Left ventricle myocardium inferior (tissue), 1 donor: ENCODE data around the gene SLC12A3. TPM values are rescaled to one million over a fixed set of nuclear protein-coding genes. Genes with fewer than 3 reads are reported as not detected.

Experiments used
- DNase-seq: peaks from one replicate; pipeline ENCODE4 v3.0.0-alpha.2; 2020
- H3K27ac ChIP-seq: fragments of 200-600 bp; replicated peaks from 2 replicates; pipeline ENCODE4 v1.8.0; 2021
- H3K27me3 ChIP-seq: fragments of 200-600 bp; 2 replicates; pipeline ENCODE4 v1.8.0; 2021; ENCODE audit warnings: low read depth
- H3K36me3 ChIP-seq: fragments of 200-600 bp; 2 replicates; pipeline ENCODE4 v1.8.0; 2021
- H3K4me1 ChIP-seq: fragments of 200-600 bp; 2 replicates; pipeline ENCODE4 v1.8.0; 2021
- H3K4me3 ChIP-seq: fragments of 200-600 bp; 2 replicates; pipeline ENCODE4 v1.8.0; 2021; ENCODE audit warnings: mild to moderate bottlenecking, moderate library complexity
- H3K9me3 ChIP-seq: fragments of 200-600 bp; replicated peaks from 2 replicates; pipeline ENCODE4 v1.8.0; 2021
- intact Hi-C: fragments of 100-400 bp; cut with micrococcal nuclease; formaldehyde crosslinking; loops from one replicate; pipeline ENCODE4 v1.11.0; 2022
- total RNA-seq: library from RNA; stranded (reverse); fragmentation: NEBNext Ultra II Directional; extraction: Animal tissue kit (Norgen Biotek cat#: 25700); gene quantifications from one replicate; pipeline ENCODE4 v1.2.1, GENCODE V29; 2021
- TF ChIP-seq, protein P1 (sequence below): fragments of 200-600 bp; IDR thresholded peaks from 2 replicates; pipeline ENCODE4 v1.8.0; 2021; ENCODE audit warnings: antibody characterized with exemption, mild to moderate bottlenecking, borderline replicate concordance
- donor health status: DM: no; HTN: yes; CAD: no; lungs with severe emphysema.

Gene SLC12A3
- total RNA-seq, 1 donor from 2014 or later: not detected

DNA sequence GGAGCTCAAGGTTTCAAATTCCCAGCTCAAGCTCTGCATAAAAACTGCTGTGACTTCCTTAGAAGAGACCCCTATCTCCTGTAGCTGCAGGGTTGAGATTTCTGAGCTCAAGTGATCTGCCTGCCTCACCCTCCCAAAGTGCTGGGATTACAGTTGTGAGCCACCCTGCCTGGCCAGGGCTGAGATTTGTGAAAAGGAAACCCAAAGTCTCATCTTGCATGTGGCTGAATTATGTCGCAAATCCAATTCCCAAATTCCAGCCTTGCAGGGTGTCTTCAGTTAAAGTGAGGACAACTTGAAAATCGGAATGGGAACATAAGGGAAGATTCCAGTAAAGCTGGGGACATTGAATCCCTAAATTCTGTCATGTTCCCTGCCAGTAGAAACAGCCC lies 82.6 kb downstream of the SLC12A3 start:
- intact Hi-C loops: loop anchor here (10.0 kb wide), 1 partner anchor 83 kb away; the partner anchor contains the start of gene SLC12A3
- DNase-seq: no peak
- no peak overlapping the region for H3K4me3 ChIP-seq
- H3K27me3 ChIP-seq: no peaks in the 10 kb centered on the region
- H3K27ac ChIP-seq: no peak overlapping the region
- no peaks in the 10 kb centered on the region for H3K9me3 ChIP-seq
- TF ChIP-seq, protein P1, sequence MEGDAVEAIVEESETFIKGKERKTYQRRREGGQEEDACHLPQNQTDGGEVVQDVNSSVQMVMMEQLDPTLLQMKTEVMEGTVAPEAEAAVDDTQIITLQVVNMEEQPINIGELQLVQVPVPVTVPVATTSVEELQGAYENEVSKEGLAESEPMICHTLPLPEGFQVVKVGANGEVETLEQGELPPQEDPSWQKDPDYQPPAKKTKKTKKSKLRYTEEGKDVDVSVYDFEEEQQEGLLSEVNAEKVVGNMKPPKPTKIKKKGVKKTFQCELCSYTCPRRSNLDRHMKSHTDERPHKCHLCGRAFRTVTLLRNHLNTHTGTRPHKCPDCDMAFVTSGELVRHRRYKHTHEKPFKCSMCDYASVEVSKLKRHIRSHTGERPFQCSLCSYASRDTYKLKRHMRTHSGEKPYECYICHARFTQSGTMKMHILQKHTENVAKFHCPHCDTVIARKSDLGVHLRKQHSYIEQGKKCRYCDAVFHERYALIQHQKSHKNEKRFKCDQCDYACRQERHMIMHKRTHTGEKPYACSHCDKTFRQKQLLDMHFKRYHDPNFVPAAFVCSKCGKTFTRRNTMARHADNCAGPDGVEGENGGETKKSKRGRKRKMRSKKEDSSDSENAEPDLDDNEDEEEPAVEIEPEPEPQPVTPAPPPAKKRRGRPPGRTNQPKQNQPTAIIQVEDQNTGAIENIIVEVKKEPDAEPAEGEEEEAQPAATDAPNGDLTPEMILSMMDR: no peak
- H3K4me1 ChIP-seq: peaks cover 9% of the 10 kb centered on the region
- H3K36me3 ChIP-seq: peaks cover 37% of the 10 kb centered on the region

DNA sequence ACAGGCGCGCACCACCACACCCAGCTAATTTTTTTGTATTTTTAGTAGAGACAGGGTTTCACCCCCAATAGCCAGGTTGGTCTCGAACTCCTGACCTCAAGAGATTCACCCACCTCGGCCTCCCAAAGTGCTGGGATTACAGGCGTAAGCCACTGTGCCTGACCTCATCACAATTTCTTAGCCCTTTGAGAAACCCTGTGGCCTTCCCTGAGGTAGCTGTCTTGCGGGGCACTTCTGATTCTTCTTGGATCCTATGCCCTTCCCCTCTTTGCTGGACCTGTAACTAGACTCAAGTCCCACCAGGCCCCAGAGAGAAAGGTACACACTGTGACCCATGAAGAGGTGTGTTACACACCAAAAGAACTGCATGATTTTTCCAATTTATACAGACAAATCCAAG lies 83.2 kb downstream of the SLC12A3 start:
- H3K27ac ChIP-seq: no peak overlapping the region
- DNase-seq: no peak
- intact Hi-C loops: loop anchor here (10.0 kb wide), 1 partner anchor 83 kb away; the partner anchor contains the start of gene SLC12A3

DNA sequence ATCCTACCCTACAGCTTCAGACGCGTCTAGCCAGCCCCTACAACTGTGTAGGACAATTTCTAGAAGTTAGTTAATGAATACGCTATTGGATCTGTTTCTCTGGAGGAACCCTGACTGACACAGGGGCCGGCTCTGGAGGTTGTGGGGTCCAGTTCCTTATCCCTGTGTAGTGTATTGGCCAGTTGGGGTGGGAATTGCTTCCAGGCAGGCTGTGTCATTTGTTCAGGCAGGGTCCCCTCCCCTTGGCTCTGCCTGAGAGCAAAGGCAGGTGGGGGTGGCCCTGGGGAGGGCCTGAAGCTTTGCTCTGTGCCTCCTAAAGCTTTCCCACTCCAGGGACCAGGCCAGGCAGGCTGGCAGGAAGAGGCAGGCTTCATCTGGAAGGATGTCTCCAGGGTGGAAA lies 85.0 kb downstream of the SLC12A3 start:
- Histone ChIP-seq H3K4me1 (peaks cover 9% of the 10 kb centered on the region), H3K9me3 (no peaks in the 10 kb centered on the region), H3K36me3 (peaks cover 13% of the 10 kb centered on the region), H3K4me3 (no peak overlapping the region), H3K27me3 (no peaks in the 10 kb centered on the region), H3K27ac (no peak overlapping the region)
- TF ChIP-seq, protein P1: no peak
- DNase-seq: no peak
- intact Hi-C loops: no loop called here

More for the DNA sequence above, 83.2 kb downstream of the SLC12A3 start:
- Histone ChIP-seq H3K36me3 (peaks cover 31% of the 10 kb centered on the region), H3K9me3 (no peaks in the 10 kb centered on the region), H3K4me1 (peaks cover 9% of the 10 kb centered on the region), H3K4me3 (no peak overlapping the region), H3K27me3 (no peaks in the 10 kb centered on the region)
- TF ChIP-seq, protein P1: no peak

- Histone ChIP-seq H3K27ac (no peak overlapping the region), H3K36me3 (peaks cover 9% of the 10 kb centered on the region)
- intact Hi-C loops: no loop called here
These were observed 85.4 kb downstream of the SLC12A3 start for GRCh38 chr16:56950455-56950854.

GRCh38 chr16:56950881-56951771 lies 86.1 kb downstream of the SLC12A3 start:
- Histone ChIP-seq H3K36me3 (peaks cover 5% of the 10 kb centered on the region), H3K4me1 (peaks cover 1% of the 10 kb centered on the region), H3K27me3 (no peaks in the 10 kb centered on the region), H3K9me3 (no peaks in the 10 kb centered on the region), H3K27ac (no peak overlapping the region), H3K4me3 (no peak overlapping the region)
- peak; percentile 23 for DNase-seq
- TF ChIP-seq, protein P1: peak; percentile 68
- intact Hi-C loops: no loop called here

More at GRCh38 chr16:56950455-56950854, 85.4 kb downstream of the SLC12A3 start:
- no peaks in the 10 kb centered on the region for H3K9me3 ChIP-seq
- no peak overlapping the region for H3K4me3 ChIP-seq
- no peak for DNase-seq
- H3K27me3 ChIP-seq: no peaks in the 10 kb centered on the region
- TF ChIP-seq, protein P1: no peak
- H3K4me1 ChIP-seq: peaks cover 5% of the 10 kb centered on the region
